ENCODE results near the gene HAO2. TPM values are rescaled to one million over a fixed set of nuclear protein-coding genes. Genes with fewer than 3 reads are reported as not detected.
"Not testable (repeated sequence)": the region's sequence is repeated elsewhere in the genome, so short reads cannot be mapped to it uniquely, and the experiment has no call there.

Gene HAO2
- total RNA-seq, 4 donors from 2014 or later = 2.2 to 6.8 (median 5.0) TPM

- 43% methylated on average over 4 of the region's 4 CpGs for WGBS
- DNase-seq (ENCODE audit: low spot score in 2 of 2) = no peak
Measured at GRCh38 chr1:119374208-119374874, 5.8 kb downstream of the HAO2 start.

DNA sequence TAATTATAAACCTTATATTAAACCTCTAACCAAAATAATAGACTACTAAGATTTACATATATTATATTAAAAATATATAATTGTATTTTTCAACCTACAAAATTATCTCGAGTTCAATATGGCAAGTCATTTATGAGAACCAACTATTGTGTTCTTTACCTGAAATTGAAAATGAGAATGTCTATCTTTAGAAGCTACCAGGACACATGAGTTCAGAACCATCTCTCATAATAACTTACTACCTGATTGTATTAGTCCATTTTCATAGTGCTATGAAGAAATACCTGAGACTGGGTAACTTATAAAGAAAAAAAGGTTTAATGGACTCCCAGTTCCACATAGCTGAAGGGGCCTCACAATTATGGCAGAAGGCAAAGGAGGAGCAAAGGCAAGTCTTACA is 6.8 kb downstream of the HAO2 start:
- WGBS = 95% methylated on average over 1 of the region's 1 CpG
- no peaks in the 10 kb centered on the region for H3K9me3 ChIP-seq
- H3K4me1 ChIP-seq = peaks cover 3% of the 10 kb centered on the region
- H3K27ac ChIP-seq = no peak overlapping the region
- H3K36me3 ChIP-seq = no peaks in the 10 kb centered on the region
- TF ChIP-seq POLR2A (IDR thresholded peaks at IDR 0.05) (no peak), POLR2AphosphoS5 (IDR thresholded peaks at IDR 0.05) (no peak), EP300 (IDR thresholded peaks at IDR 0.05) (no peak)
- TF ChIP-seq, protein P1, sequence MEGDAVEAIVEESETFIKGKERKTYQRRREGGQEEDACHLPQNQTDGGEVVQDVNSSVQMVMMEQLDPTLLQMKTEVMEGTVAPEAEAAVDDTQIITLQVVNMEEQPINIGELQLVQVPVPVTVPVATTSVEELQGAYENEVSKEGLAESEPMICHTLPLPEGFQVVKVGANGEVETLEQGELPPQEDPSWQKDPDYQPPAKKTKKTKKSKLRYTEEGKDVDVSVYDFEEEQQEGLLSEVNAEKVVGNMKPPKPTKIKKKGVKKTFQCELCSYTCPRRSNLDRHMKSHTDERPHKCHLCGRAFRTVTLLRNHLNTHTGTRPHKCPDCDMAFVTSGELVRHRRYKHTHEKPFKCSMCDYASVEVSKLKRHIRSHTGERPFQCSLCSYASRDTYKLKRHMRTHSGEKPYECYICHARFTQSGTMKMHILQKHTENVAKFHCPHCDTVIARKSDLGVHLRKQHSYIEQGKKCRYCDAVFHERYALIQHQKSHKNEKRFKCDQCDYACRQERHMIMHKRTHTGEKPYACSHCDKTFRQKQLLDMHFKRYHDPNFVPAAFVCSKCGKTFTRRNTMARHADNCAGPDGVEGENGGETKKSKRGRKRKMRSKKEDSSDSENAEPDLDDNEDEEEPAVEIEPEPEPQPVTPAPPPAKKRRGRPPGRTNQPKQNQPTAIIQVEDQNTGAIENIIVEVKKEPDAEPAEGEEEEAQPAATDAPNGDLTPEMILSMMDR (IDR thresholded peaks at IDR 0.05) = no peak
- no peak overlapping the region for H3K4me3 ChIP-seq
- DNase-seq (ENCODE audit: low spot score in 2 of 2) = no peak
- H3K27me3 ChIP-seq = no peaks in the 10 kb centered on the region

More at GRCh38 chr1:119374208-119374874, 5.8 kb downstream of the HAO2 start:
- H3K4me3 ChIP-seq = no peak overlapping the region
- TF ChIP-seq POLR2AphosphoS5 (IDR thresholded peaks at IDR 0.05) = no peak
- TF ChIP-seq, protein P1 (IDR thresholded peaks at IDR 0.05) = no peak
- no peak for TF ChIP-seq EP300 (IDR thresholded peaks at IDR 0.05)
- TF ChIP-seq POLR2A (IDR thresholded peaks at IDR 0.05) = no peak
- no peak overlapping the region for H3K27ac ChIP-seq
- H3K27me3 ChIP-seq = no peaks in the 10 kb centered on the region
- no peaks in the 10 kb centered on the region for H3K36me3 ChIP-seq
- no peaks in the 10 kb centered on the region for H3K9me3 ChIP-seq
- H3K4me1 ChIP-seq = peaks cover 3% of the 10 kb centered on the region

- Histone ChIP-seq H3K9me3 (no peaks in the 10 kb centered on the region), H3K27me3 (no peaks in the 10 kb centered on the region), H3K4me3 (no peak overlapping the region), H3K4me1 (peaks cover 3% of the 10 kb centered on the region), H3K36me3 (no peaks in the 10 kb centered on the region), H3K27ac (no peak overlapping the region)
- DNase-seq (ENCODE audit: low spot score in 2 of 2) = no peak
- TF ChIP-seq POLR2AphosphoS5 (IDR thresholded peaks at IDR 0.05) = no peak
- TF ChIP-seq, protein P1 (IDR thresholded peaks at IDR 0.05) = no peak
- no peak for TF ChIP-seq POLR2A (IDR thresholded peaks at IDR 0.05)
- TF ChIP-seq EP300 (IDR thresholded peaks at IDR 0.05) = no peak
- WGBS = 89% methylated on average over 1 of the region's 1 CpG
Measured at GRCh38 chr1:119376594-119376993, 8.0 kb downstream of the HAO2 start.

DNA sequence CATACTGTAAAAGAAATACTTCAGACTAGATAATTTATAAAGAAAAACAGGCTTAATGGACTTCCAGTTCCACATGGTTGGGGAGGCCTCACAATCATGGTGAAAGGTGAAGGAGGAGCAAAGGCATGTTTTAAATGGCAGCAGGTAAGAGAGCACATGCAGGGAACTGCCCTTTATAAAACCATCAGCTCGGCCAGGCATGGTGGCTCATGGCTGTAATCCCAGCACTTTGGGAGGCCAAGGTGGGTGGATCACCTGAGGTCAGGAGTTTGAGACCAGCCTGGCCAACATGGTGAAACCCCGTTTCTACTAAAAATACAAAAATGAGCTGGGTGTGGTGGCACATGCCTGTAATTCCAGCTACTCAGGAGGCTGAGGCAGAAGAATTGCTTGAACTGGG is 9.0 kb downstream of the HAO2 start:
- not testable (repeated sequence) for H3K4me3 ChIP-seq; DNase-seq (ENCODE audit: low spot score in 2 of 2); H3K27me3 ChIP-seq; H3K27ac ChIP-seq; H3K36me3 ChIP-seq; H3K4me1 ChIP-seq; H3K9me3 ChIP-seq
- WGBS = 86% methylated on average over 2 of the region's 2 CpGs

DNA sequence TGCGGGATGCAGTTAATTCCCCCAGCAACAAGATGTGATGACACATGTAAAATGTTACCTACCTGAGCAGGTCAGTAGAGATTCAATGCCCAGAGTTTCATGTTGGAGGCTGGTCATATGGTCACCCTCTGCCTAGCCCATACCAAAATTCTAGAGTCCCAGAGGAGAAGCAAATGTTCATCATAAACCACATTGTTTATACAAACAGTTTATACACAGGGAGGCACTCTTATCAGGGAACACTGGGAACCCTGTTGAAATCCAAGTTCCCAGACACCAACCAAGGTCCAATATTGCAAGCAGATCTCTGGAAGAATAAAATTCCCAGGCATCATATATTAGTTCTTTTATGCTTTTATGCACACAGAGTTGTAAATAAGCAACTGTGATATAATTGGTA is 10.5 kb downstream of the HAO2 start:
- TF ChIP-seq, protein P1 (IDR thresholded peaks at IDR 0.05) = no peak
- no peak for TF ChIP-seq POLR2A (IDR thresholded peaks at IDR 0.05)
- TF ChIP-seq EP300 (IDR thresholded peaks at IDR 0.05) = no peak
- no peak for TF ChIP-seq POLR2AphosphoS5 (IDR thresholded peaks at IDR 0.05)
- no peaks in the 10 kb centered on the region for H3K36me3 ChIP-seq
- DNase-seq (ENCODE audit: low spot score in 2 of 2) = no peak
- no peaks in the 10 kb centered on the region for H3K4me1 ChIP-seq
- no peaks in the 10 kb centered on the region for H3K27me3 ChIP-seq
- 100% methylated on average over 1 of the region's 1 CpG for WGBS
- no peak overlapping the region for H3K27ac ChIP-seq
- no peak overlapping the region for H3K4me3 ChIP-seq
- H3K9me3 ChIP-seq = no peaks in the 10 kb centered on the region

DNA sequence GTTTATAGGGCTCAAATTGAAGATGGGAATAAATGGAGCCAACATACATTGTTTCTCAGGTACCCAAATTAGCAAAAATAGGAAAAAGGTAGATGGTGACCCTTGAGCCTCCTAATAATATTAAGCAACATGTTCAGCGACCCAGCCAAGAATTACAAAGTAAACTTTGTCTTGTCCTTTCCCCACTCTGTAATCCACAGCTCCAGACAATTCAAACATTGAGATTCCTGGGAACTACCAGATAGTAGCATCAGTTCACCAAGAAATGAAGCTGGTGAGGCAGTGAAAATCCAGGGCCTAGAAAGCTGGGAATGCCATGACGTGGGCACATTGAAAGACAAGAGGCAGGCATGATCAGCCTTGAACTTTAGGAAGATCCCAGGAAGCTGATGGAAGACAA is 11.7 kb downstream of the HAO2 start:
- WGBS = 79% methylated on average over 2 of the region's 2 CpGs
- H3K4me1 ChIP-seq = no peaks in the 10 kb centered on the region
- H3K27me3 ChIP-seq = no peaks in the 10 kb centered on the region
- no peak overlapping the region for H3K4me3 ChIP-seq
- no peak overlapping the region for H3K27ac ChIP-seq
- no peak for DNase-seq (ENCODE audit: low spot score in 2 of 2)
- no peaks in the 10 kb centered on the region for H3K9me3 ChIP-seq
- TF ChIP-seq, protein P1 (IDR thresholded peaks at IDR 0.05) = no peak
- TF ChIP-seq POLR2AphosphoS5 (IDR thresholded peaks at IDR 0.05) (no peak), EP300 (IDR thresholded peaks at IDR 0.05) (no peak), POLR2A (IDR thresholded peaks at IDR 0.05) (no peak)
- no peaks in the 10 kb centered on the region for H3K36me3 ChIP-seq
